Measurements from ENCODE around the gene SEMA3C. TPM values are rescaled to one million over a fixed set of nuclear protein-coding genes. Genes with fewer than 3 reads are reported as not detected.
A peak's percentile ranks its signal among the peaks of the same experiment; 100 is the strongest.
"Not testable (repeated sequence)": the region's sequence is repeated elsewhere in the genome, so short reads cannot be mapped to it uniquely, and the experiment has no call there.

The SEMA3C gene
- total RNA-seq, 1 donor from 2014 or later = 68.6 TPM

- DNase-seq (ENCODE audit: low read depth) = no peak
- no peak for TF ChIP-seq CTCF (conservative IDR thresholded peaks at IDR 0.05; ENCODE audit: low read depth, low read length)
- H3K4me3 ChIP-seq (ENCODE audit: low read depth, low read length) = no peak overlapping the region
Measured at GRCh38 chr7:80929619-80930018, 10.8 kb upstream of the SEMA3C start.

- DNase-seq (ENCODE audit: low read depth); H3K4me3 ChIP-seq (ENCODE audit: low read depth, low read length): not testable (repeated sequence)
Measured at GRCh38 chr7:80926955-80927354, 8.1 kb upstream of the SEMA3C start.

- no peak for DNase-seq (ENCODE audit: low read depth)
- no peak for TF ChIP-seq CTCF (conservative IDR thresholded peaks at IDR 0.05; ENCODE audit: low read depth, low read length)
- H3K4me3 ChIP-seq (ENCODE audit: low read depth, low read length) = no peak overlapping the region
Measured at GRCh38 chr7:80924090-80924489, 5.2 kb upstream of the SEMA3C start.

- no peak for DNase-seq (ENCODE audit: low read depth)
- no peak for TF ChIP-seq CTCF (conservative IDR thresholded peaks at IDR 0.05; ENCODE audit: low read depth, low read length)
- H3K4me3 ChIP-seq (ENCODE audit: low read depth, low read length) = no peak overlapping the region
Measured at GRCh38 chr7:80923211-80923612, 4.4 kb upstream of the SEMA3C start.

- DNase-seq (ENCODE audit: low read depth) = no peak
- H3K4me3 ChIP-seq (ENCODE audit: low read depth, low read length) = no peak overlapping the region
- TF ChIP-seq CTCF (conservative IDR thresholded peaks at IDR 0.05; ENCODE audit: low read depth, low read length) = no peak
Measured at GRCh38 chr7:80922253-80923049, 3.6 kb upstream of the SEMA3C start.

GRCh38 chr7:80921130-80921529 lies 2.3 kb upstream of the SEMA3C start:
- H3K4me3 ChIP-seq (ENCODE audit: low read depth, low read length) = no peak overlapping the region
- TF ChIP-seq CTCF (conservative IDR thresholded peaks at IDR 0.05; ENCODE audit: low read depth, low read length) = no peak
- no peak for DNase-seq (ENCODE audit: low read depth)

- no peak for DNase-seq (ENCODE audit: low read depth)
- H3K4me3 ChIP-seq (ENCODE audit: low read depth, low read length) = peak overlapping the region; percentile 90
- TF ChIP-seq CTCF (conservative IDR thresholded peaks at IDR 0.05; ENCODE audit: low read depth, low read length) = no peak
Measured at GRCh38 chr7:80918399-80918798, 452 bp downstream of the SEMA3C start.

Measured in epithelial cell of proximal tubule (primary cell).